ENCODE measurements around the gene ANXA4. TPM values are rescaled to one million over a fixed set of nuclear protein-coding genes. Genes with fewer than 3 reads are reported as not detected.
"Not testable (repeated sequence)": the region's sequence is repeated elsewhere in the genome, so short reads cannot be mapped to it uniquely, and the experiment has no call there.

ANXA4 gene
- total RNA-seq, 1 experiment from 2014 or later = 4.7 TPM

DNA sequence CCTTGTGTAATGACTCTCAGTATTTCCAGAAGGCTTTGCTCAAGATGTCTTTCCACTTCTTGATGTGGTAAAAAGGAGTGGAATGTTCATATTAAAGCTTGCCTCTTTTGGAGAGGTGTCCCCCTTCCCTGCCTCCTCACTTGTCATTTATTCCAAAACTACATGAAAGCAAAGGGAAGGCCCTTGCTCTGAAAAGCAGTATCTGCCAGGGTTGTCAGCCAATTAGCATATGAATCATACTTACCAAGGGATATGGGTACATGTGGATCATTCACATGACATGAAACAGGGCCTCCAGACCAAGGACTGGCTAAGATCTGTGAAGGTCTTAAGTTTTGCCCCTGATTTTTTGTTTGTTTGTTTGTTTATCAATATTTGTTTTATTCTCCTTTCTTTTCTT is 31.3 kb downstream of the ANXA4 start:
- no peak overlapping the region for H3K27ac ChIP-seq
- DNase-seq = no peak
- no peak overlapping the region for H3K4me3 ChIP-seq
- peaks cover 13% of the 10 kb centered on the region for H3K4me1 ChIP-seq
- H3K9me3 ChIP-seq (replicated peaks) = peaks cover 6% of the 10 kb centered on the region; the same call in 1 of the 2 replicates
- H3K27me3 ChIP-seq = no peaks in the 10 kb centered on the region; the same call in 1 of the 2 replicates
- H3K36me3 ChIP-seq = no peaks in the 10 kb centered on the region

DNA sequence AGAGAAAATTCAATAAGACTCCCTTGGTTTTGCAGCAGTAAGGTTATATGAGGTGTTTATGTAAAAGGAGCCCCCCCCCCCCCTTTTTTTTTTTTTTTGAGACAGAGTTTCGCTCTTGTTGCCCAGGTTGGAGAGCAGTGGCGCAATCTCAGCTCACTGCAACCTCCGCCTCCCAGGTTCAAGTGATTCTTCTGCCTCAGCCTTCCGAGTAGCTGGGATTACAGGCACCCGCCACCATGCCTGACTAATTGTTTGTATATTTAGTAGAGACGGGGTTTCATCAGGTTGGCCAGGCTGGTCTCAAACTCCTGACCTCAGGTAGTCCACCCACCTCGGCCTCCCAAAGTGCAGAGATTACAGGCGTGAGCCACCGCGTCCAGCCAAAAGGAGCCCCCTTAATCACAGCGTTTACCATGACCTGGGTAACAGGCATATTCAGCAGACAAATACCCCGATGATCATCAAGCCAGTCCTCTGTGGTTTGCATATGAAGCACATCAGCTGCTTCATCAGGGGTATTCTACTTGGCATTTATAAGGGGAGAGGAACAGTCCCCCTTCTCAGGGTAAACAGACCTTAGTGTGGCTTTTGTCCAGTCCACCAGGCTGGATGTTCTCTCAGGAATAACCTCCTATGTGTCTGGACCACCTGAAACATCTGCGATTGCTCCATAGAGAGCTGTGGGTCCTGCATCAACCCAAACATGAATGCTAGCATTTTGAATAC is 32.5 kb downstream of the ANXA4 start:
- peaks cover 15% of the 10 kb centered on the region for H3K4me1 ChIP-seq
- not testable (repeated sequence) for H3K27me3 ChIP-seq; DNase-seq; H3K36me3 ChIP-seq; H3K4me3 ChIP-seq; H3K9me3 ChIP-seq (replicated peaks); H3K27ac ChIP-seq

DNA sequence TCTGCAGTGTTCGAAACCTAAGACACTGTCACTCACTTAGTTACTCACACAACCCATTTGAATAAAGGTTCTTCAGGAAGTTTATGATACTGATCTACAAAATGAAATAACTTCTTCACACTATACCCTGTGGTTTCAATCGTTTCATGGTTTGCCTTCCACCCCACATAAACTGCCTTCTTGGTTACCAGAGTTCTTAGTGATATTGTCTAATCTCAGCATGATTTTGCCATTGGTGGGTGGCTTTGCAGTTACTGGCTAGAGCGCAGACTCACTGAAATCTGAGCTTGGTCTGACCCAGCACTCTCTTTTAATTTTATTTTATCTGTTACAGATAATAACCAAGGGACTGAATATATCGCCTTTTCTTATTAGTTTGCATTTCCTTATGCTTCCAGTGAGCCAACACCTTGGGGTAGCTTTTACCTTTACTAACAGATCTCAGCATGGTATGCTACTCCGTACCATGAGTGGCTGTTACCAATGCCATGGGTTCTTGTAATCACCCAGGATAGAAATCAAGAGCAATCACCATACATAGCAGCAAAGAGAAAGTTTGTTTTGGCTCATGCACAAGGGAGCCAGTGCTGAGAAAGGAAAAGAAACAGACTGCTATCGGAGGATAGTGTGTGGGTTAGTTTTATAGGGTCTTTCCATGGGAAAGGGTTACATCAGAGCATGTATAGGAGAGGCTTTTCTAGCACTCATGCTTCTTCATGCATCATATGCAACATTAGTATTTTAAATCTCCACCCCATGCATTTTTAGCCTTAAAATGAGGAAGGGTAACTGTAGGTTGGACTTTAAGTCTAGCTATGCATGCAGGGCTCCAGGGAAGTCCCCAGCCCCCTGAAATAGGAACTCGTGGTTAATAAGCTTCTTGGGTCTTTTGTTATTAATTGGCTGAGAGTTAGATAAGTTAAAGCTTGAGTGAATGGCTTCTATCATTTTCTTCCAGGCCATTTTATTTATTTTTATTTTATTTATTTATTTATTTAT is 33.3 kb downstream of the ANXA4 start:
- no peaks in the 10 kb centered on the region for H3K27me3 ChIP-seq
- H3K4me3 ChIP-seq = no peak overlapping the region
- H3K4me1 ChIP-seq = peaks cover 9% of the 10 kb centered on the region
- DNase-seq = no peak
- H3K27ac ChIP-seq = no peak overlapping the region
- peaks cover 6% of the 10 kb centered on the region; the same call in 1 of the 2 replicates for H3K9me3 ChIP-seq (replicated peaks)
- H3K36me3 ChIP-seq = no peaks in the 10 kb centered on the region

DNA sequence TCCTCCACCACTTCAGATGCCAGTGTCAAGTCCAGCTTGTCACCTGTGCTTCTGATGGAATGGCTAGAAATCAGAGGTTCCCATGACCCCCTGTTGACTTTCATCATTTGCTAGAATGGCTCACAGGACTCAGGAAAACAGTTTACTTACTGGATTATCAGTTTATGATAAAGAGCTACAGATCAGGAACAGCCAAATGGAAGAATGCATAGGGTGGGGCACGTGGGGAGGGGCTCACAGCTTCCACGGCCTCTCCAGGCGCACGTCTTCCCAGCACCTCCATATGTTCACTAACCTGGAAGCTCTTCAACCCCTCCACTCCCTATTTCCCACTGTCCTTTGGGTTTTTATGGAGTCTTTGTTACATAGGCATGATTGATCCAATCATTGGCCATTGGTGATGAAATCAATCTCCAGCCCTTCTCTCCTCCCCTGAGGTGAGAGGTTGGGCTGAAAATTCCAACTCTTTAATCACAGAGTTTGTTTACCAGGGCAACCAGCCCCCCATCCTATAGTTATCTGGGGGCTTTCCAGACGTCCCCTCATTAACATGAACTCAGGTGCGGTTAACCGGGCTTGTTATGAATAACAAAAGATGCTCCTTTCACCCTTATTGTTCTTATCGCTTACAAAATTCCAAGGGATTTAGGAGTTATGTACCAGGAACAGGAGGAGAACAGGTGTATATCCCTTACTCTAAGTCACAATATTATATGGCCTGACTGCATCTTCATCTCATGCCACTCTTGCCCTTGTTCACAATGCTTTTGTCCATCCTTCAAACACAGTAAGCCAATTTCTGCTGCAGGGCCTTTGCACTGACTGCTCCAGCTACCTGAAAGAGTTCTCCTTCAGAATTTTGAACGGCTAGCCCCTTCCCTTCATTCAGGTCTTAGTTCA is 35.2 kb downstream of the ANXA4 start:
- 0 out of 2 replicates have a peak, but pooled peaks cover 13% of the 10 kb centered on the region for H3K4me1 ChIP-seq
- no peak overlapping the region for H3K27ac ChIP-seq
- H3K4me3 ChIP-seq = no peak overlapping the region
- H3K36me3 ChIP-seq = no peaks in the 10 kb centered on the region
- H3K9me3 ChIP-seq (replicated peaks) = peaks cover 6% of the 10 kb centered on the region; the same call in 1 of the 2 replicates
- H3K27me3 ChIP-seq = no peaks in the 10 kb centered on the region
- no peak for DNase-seq

DNA sequence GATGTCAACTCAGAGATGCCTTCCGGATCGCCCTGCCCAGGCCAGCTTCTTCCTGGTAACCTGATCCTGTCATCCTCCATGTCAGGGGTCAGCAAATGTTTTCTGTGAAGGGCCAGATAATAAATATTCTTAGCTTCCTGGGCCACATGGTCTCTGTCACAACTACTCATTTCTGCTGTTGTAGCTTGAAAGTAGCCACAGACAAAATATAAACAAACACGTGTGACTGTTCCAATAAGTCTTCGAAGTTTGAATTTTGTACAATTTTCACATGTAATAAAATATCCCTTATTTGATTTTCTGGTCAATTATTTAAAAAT is 35.8 kb downstream of the ANXA4 start:
- no peaks in the 10 kb centered on the region for H3K27me3 ChIP-seq
- H3K4me3 ChIP-seq = no peak overlapping the region
- H3K36me3 ChIP-seq = no peaks in the 10 kb centered on the region
- no peak overlapping the region for H3K27ac ChIP-seq
- 0 out of 2 replicates have a peak, but pooled peaks cover 13% of the 10 kb centered on the region for H3K4me1 ChIP-seq
- peaks cover 6% of the 10 kb centered on the region; the same call in 1 of the 2 replicates for H3K9me3 ChIP-seq (replicated peaks)
- DNase-seq = no peak

DNA sequence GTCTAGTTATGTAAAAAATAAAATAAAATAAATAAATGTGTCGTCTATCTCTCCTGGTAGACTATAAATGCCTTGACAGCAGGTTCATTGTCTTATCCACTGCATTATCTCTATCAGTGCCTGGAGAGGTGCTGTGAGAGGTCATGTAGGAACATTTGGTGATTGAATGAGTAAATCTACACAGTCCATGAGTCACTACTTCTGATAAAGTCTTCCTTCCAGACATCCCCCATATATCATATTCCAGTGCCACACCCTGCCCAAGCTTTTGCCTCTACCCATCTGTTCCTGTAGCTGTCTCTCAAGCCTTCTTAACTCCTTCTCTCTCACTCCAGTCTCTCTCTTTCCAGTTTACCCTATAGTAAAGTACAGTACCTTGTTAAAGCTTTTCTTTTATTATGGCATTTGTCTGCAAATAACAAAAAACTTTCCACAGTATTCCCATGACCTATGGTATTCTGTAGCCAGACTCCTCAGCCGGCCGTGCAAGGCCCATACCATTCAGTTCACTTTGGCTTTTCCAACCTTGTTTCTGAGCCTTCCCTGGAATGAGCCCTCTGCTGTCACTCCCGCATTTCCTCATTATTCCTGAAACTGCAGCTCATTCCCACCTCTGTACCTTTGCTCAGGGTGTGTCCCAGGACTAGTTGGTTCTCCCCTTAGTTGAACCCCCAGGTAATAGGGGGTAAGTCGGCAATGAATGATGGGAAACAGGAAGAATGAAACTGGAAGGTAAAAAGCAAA is 37.5 kb downstream of the ANXA4 start:
- Histone ChIP-seq H3K27me3 (no peaks in the 10 kb centered on the region), H3K36me3 (no peaks in the 10 kb centered on the region), H3K4me1 (0 out of 2 replicates have a peak, but pooled peaks cover 13% of the 10 kb centered on the region), H3K9me3 (replicated peaks) (peaks cover 6% of the 10 kb centered on the region; the same call in 1 of the 2 replicates), H3K4me3 (no peak overlapping the region), H3K27ac (no peak overlapping the region)
- DNase-seq = peak in 1 of 2 experiments; percentile 33

DNA sequence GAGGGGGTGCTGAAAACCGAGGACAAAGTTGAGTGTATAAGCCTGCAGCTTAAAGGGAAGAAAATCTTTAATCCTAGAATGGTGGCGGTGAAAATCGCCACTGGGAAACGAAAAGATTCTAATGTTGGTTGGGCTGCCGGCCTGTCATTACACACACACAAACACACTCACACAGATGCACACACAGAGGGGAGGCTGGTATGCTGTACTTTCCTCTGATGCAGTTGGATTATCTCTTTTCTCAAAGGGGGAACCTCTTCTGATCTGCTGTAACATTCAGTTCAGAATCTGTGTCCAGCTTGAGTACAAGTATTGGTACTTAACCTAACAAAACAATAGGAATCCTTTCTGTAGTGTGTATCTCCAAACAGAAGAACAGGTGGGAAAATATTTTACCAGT is 39.0 kb downstream of the ANXA4 start:
- Histone ChIP-seq H3K36me3 (no peaks in the 10 kb centered on the region), H3K4me1 (0 out of 2 replicates have a peak, but pooled peaks cover 13% of the 10 kb centered on the region), H3K27me3 (no peaks in the 10 kb centered on the region), H3K27ac (no peak overlapping the region), H3K4me3 (no peak overlapping the region), H3K9me3 (replicated peaks) (peaks cover 4% of the 10 kb centered on the region; the same call in 1 of the 2 replicates)
- no peak for DNase-seq

DNA sequence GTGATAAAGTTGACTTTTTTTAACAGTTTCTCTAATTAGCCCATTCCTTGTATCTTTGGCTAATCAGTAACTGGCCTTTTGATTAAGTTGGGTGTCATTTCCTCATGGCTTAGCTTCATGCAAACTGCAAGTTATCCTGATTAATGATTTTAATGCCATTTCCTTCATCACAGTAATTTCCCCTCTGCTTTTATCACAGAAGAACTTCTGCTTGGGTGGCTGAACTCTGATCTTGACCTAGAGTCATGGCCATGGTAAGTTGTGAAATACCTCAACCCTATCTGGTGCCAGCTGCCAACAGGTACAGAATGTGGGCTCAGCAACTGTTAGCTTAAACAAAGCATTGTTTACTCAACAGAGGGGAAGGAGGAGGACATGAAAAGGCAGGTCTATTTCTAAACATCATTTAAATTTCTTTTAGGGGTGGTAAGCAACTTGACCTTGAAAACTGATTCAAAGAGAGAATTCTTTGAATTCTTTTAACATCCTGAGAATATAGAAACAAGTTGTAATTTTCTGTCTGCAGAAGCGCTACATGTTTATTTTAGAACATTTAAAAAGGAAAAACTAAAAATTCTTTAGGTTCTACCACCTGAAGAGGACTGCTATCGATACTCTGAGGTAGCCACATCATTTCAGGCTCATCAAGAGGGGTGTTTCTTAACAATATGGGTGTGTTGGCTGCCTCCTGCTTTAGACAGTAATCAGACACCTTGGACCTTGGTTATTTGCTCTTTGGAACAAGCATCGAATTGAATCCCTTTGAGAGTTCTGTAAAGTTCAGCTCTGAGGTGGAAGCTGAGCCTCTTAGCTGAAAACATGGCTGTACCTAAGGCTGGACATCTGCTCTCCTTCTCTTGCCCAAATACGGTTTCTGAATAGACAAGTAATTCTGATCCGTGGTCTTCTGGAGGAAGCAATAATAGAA is 39.7 kb downstream of the ANXA4 start:
- Histone ChIP-seq H3K27ac (no peak overlapping the region), H3K9me3 (replicated peaks) (peaks cover 1% of the 10 kb centered on the region; the same call in 1 of the 2 replicates), H3K4me3 (no peak overlapping the region), H3K36me3 (no peaks in the 10 kb centered on the region), H3K4me1 (0 out of 2 replicates have a peak, but pooled peaks cover 13% of the 10 kb centered on the region), H3K27me3 (no peaks in the 10 kb centered on the region)
- DNase-seq = no peak

DNA sequence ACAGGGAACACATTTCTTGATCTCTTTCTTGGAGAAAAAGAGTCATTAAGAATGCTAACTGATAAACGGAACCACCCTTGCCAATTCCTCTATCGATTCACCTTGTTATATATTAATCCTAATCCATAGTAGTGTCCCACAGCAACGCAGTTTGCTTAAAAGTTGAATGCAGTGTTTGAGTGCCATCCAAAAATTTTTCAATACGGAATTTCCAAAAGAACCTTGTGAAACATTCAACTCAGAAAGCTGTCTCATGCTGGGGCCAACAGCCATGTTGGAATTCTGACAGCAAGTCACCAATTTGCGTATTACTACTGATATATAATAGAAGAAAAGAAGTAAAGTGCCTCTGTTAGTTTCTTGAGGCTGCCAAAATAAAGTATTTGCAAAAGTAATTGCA is 42.3 kb downstream of the ANXA4 start:
- no peak overlapping the region for H3K4me3 ChIP-seq
- H3K36me3 ChIP-seq = no peaks in the 10 kb centered on the region
- no peaks in the 10 kb centered on the region for H3K9me3 ChIP-seq (replicated peaks)
- H3K4me1 ChIP-seq = peaks cover 16% of the 10 kb centered on the region; the same call in 1 of the 2 replicates
- H3K27ac ChIP-seq = no peak overlapping the region
- no peak for DNase-seq
- no peaks in the 10 kb centered on the region for H3K27me3 ChIP-seq

DNA sequence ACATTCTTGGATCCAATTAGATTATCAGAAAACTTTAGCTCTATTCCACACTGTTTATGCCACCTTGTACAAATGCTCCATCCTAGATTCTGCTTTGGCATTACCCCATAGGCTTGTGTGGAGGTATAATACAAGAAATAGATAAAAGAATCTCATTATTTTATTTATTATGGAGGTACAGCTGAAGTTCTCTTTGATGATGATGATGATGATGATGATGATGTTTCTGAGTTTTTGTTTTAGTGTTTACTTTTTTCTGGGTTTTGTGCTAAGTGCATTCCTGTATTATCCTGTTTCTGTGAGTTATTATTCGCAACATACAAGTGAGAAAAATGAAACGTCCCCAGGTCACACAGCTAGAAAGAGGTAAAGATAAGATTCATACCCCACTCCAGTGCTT is 43.4 kb downstream of the ANXA4 start:
- no peak for DNase-seq
- no peaks in the 10 kb centered on the region for H3K9me3 ChIP-seq (replicated peaks)
- H3K4me3 ChIP-seq = no peak overlapping the region
- no peak overlapping the region for H3K27ac ChIP-seq
- H3K4me1 ChIP-seq = peaks cover 20% of the 10 kb centered on the region; the same call in 1 of the 2 replicates
- H3K36me3 ChIP-seq = no peaks in the 10 kb centered on the region
- H3K27me3 ChIP-seq = no peaks in the 10 kb centered on the region

DNA sequence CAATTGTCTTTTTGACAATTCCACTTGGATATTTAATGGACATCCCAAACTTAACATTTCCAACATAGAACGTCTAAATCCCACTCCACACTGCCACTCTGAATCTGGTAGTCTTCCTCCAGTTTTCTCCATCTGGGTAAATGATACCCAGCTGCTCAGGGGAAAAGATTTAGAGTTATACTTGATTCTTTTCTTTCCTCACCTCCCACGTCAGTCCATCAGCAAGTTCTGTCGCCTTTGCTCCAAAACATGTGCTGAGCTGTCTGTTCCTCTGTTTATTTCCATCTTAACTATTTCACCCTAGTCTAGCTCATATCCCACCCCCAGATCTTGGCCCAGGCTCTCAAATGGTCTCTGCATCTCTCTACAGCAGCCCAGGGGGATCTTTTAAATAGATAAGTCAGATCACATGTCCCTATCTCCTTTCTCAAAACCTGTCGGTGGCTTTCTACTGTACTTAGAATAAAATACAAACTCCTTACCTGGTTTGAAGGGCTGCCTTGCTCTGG is 44.2 kb downstream of the ANXA4 start:
- Histone ChIP-seq H3K36me3 (no peaks in the 10 kb centered on the region), H3K4me3 (no peak overlapping the region), H3K27me3 (no peaks in the 10 kb centered on the region), H3K4me1 (peaks cover 20% of the 10 kb centered on the region; the same call in 1 of the 2 replicates), H3K27ac (no peak overlapping the region), H3K9me3 (replicated peaks) (no peaks in the 10 kb centered on the region)
- no peak for DNase-seq

DNA sequence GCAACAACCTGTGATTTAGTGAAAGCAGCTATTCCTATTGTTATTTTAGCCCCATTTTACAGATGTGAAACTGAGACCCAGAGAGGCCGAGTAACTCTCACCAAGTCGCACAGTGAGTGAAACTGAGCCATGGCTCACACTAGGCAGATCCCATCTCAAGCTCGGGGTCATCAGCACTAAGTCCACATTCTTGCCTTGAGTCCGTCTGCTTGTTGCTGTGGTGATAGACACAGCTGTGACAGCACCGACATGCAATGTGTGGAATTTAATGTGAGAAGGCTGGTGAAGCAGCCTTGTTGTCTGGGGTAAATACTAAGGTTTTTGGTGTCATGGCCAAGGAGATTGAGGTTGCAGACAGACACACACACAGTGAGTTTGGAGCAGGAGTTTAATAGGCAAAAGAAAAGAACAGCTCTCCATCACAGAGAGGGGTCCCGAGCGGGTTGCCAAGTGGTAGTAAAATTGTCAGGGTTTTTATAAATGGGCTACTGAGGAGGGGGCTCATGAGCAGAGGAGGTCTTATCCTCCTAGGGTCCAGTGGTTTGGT is 47.3 kb downstream of the ANXA4 start:
- Histone ChIP-seq H3K4me1 (peaks cover 12% of the 10 kb centered on the region; the same call in 1 of the 2 replicates), H3K27me3 (no peaks in the 10 kb centered on the region), H3K9me3 (replicated peaks) (no peaks in the 10 kb centered on the region), H3K4me3 (peak overlapping the region; percentile 36), H3K27ac (peak overlapping the region; percentile 56), H3K36me3 (no peaks in the 10 kb centered on the region)
- DNase-seq = peak; percentile 54 to 68
